Fibroblast of villous mesenchyme (primary cell): ENCODE measurements around the gene PLEKHA5. TPM values are rescaled to one million over a fixed set of nuclear protein-coding genes. Genes with fewer than 3 reads are reported as not detected.

Experiments
- DNase-seq: peaks from one replicate; pipeline ENCODE4 v3.0.0-alpha.2; 2010; ENCODE audit warnings: low read depth
- H3K4me3 ChIP-seq: 2 replicates; pipeline ENCODE4 v1.5.1; 2011; ENCODE audit warnings: low read depth, mild to moderate bottlenecking, low read length
- total RNA-seq: library from RNA; depleted of rRNA; stranded (reverse); fragments of >200 nt; gene quantifications from 2 replicates; pipeline ENCODE4 v1.2.3, GENCODE V29; 2012
- TF ChIP-seq, protein P1 (sequence below): IDR thresholded peaks from 2 replicates; pipeline ENCODE4 v1.5.1; 2012; ENCODE audit warnings: low read depth, mild to moderate bottlenecking, low read length; ENCODE audit not compliant: insufficient read depth

Gene PLEKHA5
- total RNA-seq, 1 donor: 37.1 TPM

DNA sequence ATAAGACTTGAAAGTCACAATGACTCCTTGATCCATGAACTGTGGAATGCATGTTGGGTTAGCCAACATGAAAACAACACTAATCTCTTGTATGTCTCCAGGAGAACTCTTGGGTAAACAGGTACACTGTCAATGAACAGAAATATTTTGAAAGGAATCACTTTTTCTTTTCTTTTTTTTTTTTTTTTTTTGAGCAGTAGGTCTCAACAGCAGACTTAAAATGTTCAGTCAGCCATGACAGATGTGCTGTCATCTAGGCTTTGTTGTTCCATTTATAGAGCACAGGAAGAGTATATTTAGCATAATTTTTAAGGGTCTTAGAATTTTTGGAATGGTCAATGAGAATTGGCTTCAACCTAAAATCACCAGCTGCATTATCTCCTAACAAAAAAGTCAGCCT lies 2.3 kb upstream of the PLEKHA5 start:
- no peak for DNase-seq
- no peak overlapping the region for H3K4me3 ChIP-seq
- TF ChIP-seq, protein P1, sequence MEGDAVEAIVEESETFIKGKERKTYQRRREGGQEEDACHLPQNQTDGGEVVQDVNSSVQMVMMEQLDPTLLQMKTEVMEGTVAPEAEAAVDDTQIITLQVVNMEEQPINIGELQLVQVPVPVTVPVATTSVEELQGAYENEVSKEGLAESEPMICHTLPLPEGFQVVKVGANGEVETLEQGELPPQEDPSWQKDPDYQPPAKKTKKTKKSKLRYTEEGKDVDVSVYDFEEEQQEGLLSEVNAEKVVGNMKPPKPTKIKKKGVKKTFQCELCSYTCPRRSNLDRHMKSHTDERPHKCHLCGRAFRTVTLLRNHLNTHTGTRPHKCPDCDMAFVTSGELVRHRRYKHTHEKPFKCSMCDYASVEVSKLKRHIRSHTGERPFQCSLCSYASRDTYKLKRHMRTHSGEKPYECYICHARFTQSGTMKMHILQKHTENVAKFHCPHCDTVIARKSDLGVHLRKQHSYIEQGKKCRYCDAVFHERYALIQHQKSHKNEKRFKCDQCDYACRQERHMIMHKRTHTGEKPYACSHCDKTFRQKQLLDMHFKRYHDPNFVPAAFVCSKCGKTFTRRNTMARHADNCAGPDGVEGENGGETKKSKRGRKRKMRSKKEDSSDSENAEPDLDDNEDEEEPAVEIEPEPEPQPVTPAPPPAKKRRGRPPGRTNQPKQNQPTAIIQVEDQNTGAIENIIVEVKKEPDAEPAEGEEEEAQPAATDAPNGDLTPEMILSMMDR: no peak

DNA sequence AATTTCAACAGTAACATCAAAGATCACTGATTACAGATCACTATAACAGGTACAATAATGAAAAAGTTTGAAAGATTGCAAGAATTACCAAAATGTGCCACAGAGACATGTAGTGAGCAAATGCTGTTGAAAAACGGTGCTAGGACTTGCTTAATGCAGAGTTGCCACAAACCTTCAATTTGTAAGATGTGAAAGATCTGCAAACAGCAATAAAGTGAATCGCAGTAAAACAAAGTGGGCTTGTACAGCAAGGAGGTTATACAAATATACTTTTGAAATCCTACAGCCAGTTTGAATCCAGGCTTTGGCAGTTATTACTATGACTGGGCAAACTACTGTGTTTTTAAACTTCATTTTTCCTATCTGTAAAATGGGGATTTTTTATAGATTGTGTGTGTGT lies 1.0 kb upstream of the PLEKHA5 start:
- TF ChIP-seq, protein P1: no peak

DNA sequence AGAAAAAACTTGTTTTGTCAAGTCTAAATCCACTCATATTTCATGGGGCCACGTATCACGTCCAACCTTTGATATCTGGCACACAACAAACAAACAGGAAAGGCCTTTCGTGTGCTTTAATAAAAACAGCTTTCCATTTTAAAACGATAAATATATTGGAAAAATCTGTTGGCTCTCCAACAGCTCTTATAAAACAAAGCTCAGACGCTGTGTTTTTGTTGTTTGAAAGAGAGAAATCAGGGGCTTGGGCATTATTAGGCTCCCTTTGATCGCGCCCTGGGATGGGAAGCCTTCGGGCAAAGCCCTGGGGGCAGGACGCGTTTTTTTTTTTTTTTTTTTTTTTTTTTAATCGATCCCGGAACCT lies 429 bp upstream of the PLEKHA5 start:
- TF ChIP-seq, protein P1: no peak
- DNase-seq: peak; percentile 57
- peak overlapping the region; percentile 52 for H3K4me3 ChIP-seq

More for the DNA sequence above, 1.0 kb upstream of the PLEKHA5 start:
- no peak overlapping the region for H3K4me3 ChIP-seq
- DNase-seq: no peak

DNA sequence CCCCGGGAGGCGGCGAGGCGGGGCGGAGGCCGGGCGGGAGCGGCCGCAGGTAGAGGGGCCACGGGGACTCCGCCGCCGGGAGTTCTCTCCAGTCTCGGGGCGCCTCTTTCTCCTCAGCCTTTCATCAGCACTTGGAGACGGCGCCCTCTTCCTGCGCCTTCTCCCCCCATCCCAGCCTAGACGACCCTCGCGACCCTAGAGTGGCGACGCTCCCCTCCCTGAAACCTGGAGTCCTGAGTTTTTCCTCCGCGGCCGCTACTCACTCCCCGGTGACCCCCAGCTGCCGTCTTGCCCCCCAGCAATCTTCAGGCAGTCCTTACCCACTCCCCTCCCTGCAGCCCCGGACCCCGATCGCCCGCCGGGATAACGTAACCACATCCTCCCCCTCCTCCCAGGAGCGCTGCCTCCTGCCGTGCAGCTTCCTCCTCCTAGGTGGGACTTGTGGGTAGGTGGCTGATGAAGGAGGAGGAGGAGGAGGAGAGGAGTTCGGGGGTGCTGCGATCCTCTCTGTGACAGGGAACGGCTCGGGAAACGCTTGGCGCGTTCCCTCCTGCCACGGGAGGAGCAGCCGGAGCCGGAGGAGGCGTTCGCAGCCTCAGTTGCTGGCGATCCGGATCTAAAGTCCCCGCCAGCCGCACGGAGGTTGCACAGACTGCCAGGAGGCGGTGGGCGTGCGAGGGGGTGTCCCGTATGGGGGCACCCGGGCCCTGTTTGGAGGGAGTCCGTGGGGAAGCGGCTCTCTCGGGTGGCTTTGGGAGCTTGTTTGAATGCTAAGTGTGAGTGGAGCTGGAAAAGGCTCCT lies 891 bp downstream of the PLEKHA5 start:
- no peak for DNase-seq
- peak overlapping the region; percentile 97 for H3K4me3 ChIP-seq
- TF ChIP-seq, protein P1: no peak

DNA sequence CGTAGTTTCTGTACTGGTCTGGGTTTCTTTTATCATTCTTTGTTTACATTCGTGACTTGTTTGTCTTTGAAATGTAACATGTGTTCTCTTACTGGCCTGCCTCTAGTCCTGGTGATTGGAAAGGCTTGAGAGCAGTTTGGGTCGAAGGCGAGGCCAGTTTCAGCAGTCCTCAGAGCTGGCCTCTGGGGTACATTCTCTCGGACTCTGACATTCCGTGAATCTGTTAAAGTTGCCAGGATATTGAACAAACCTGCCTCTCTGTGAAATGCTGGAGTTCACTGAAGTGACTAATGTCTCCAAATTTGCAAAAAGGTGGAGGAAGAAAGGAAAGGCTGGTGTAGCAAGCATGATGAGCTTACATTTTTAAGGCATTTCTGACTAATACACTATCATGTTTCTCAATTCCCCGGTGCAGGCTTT lies 1.5 kb downstream of the PLEKHA5 start:
- DNase-seq: peak; percentile 86
- H3K4me3 ChIP-seq: peak overlapping the region; percentile 97
- TF ChIP-seq, protein P1: no peak

DNA sequence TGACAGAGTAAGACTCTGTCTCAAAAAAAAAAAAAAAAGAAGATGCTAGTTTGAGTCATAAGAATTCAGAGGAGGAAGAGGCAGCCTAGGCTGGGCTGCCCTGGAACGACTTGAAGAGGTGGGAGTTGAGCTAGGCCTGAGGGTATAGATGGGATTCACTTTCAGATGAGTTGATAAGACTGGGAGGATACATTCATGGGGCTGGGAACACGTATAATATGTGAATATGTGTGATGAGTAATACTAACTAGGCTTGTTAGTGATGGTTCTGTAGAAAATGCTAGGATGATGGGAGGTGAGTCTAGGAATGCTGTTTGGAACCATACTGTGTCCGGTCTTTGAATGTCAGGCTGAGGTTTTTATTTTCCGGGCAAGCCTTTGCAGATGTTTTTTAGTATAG lies 9.0 kb downstream of the PLEKHA5 start:
- TF ChIP-seq, protein P1: no peak
- peak; percentile 74 for DNase-seq
- H3K4me3 ChIP-seq: no peak overlapping the region

DNA sequence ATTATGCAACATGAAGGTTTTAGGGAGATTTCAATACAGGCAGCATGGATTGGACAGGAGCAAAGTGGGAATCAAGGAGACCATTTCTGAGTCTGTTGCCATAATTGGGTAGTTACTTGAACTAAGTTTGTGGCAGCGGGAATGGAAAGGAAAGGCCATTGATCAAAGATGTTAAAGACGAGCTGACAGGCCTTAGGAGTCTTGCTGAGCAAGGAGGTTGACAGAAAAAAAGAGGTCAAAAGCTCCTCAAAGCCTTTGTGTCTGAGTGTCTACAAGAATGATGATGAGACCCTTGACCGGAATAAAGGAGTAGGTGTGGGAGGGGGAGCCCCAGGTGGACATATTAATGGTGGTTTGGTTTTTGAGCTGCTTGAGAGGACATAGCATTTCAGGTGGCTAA lies 9.4 kb downstream of the PLEKHA5 start:
- TF ChIP-seq, protein P1: no peak
- H3K4me3 ChIP-seq: no peak overlapping the region
- no peak for DNase-seq
